GM10266 (cell line): ENCODE data around the gene DISC1.

Source experiments
- DNase-seq: peaks from one replicate; pipeline ENCODE4 v3.0.0; 2012; ENCODE audit errors: extremely low spot score
- TF ChIP-seq, protein P1 (sequence below): IDR thresholded peaks from 2 replicates; pipeline ENCODE4 v1.5.1; 2012; ENCODE audit warnings: mild to moderate bottlenecking, low read depth; ENCODE audit not compliant: control insufficient read depth, insufficient read depth; ENCODE audit errors: missing control alignments

DISC1 gene

GRCh38 chr1:231626535-231626950 is at the start of gene DISC1:
DISC1 (plus strand) TSS chr1:231626790; CDS start chr1:231626868, 78 bp downstream.
- TF ChIP-seq, protein P1, sequence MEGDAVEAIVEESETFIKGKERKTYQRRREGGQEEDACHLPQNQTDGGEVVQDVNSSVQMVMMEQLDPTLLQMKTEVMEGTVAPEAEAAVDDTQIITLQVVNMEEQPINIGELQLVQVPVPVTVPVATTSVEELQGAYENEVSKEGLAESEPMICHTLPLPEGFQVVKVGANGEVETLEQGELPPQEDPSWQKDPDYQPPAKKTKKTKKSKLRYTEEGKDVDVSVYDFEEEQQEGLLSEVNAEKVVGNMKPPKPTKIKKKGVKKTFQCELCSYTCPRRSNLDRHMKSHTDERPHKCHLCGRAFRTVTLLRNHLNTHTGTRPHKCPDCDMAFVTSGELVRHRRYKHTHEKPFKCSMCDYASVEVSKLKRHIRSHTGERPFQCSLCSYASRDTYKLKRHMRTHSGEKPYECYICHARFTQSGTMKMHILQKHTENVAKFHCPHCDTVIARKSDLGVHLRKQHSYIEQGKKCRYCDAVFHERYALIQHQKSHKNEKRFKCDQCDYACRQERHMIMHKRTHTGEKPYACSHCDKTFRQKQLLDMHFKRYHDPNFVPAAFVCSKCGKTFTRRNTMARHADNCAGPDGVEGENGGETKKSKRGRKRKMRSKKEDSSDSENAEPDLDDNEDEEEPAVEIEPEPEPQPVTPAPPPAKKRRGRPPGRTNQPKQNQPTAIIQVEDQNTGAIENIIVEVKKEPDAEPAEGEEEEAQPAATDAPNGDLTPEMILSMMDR = no peak

GRCh38 chr1:231576804-231577718 is 49.5 kb upstream of the DISC1 start:
- DNase-seq = no peak
- TF ChIP-seq, protein P1 = no peak

More at GRCh38 chr1:231626535-231626950, at the start of gene DISC1:
- peak; percentile 70 for DNase-seq

GRCh38 chr1:231580874-231581273 is 45.7 kb upstream of the DISC1 start:
- no peak for DNase-seq

DNA sequence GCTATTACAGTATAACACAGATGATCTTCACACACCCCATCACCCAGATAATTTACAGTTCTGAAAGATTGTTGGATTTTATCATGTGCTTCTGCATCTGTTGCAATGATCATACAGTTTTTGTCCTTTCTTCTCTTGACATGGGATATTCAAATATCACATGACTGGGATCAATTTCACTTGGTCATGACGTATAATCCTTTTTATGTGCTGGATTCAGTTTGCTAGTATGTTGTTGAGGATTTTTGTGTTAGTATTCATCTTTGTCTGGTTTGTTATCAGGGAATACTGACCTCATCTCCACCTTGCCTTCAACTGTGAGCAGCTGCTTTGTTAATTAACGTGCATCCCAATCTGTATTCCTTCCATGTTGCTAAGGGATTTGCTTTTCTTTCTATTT is 44.7 kb upstream of the DISC1 start:
- TF ChIP-seq, protein P1 = no peak
- no peak for DNase-seq

More at GRCh38 chr1:231580874-231581273, 45.7 kb upstream of the DISC1 start:
- TF ChIP-seq, protein P1 = no peak

DNA sequence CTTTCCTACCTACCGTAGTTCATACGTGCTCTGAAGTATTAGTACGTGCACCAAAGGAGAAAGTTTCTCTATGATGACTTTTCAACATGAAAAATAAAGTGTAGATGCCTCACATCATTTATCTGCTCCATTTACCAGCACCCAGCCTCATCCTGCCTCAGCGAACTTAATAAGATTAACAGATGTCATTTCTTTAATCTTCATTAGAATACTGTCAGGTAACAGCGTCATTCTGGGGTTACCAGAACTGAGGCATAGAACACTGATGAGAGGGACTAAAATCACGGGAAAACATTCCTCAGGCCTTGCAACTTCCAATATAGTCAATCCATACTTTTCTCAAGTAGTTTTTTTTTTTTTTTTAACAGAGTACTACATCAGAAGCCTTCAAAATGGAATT is 43.2 kb upstream of the DISC1 start:
- TF ChIP-seq, protein P1 = no peak
- no peak for DNase-seq

DNA sequence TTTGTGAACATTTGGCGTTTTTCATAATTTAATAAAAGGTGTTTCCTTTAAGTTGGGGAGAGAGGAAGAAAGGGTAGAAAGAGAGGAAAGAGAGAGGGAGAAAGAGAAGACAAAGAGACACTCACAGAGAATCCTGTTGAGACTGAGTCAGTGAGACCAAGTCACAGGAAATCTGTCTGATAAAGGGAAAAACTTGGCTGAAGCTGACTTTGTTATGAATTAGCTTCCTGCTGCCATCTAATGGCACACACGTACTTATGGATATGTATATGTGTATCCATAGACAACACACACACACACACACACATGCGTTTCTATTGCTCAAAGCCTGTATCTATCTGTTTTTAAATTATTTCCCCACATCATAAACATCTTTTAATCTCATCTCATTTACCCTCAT is 42.5 kb upstream of the DISC1 start:
- DNase-seq = peak; percentile 26
- TF ChIP-seq, protein P1 = peak; percentile 34

GRCh38 chr1:231584921-231585320 is 41.7 kb upstream of the DISC1 start:
- DNase-seq = no peak

More at GRCh38 chr1:231584921-231585320, 41.7 kb upstream of the DISC1 start:
- TF ChIP-seq, protein P1 = no peak
